ENCODE measurements around the gene RPL10A. TPM values are rescaled to one million over a fixed set of nuclear protein-coding genes. Genes with fewer than 3 reads are reported as not detected.
"Not testable (repeated sequence)": the region's sequence is repeated elsewhere in the genome, so short reads cannot be mapped to it uniquely, and the experiment has no call there.

RPL10A gene
- total RNA-seq, 1 donor from 2014 or later: 643 TPM

- intact Hi-C loops (cut with DNase I): no loop called here
- no peak for DNase-seq (ENCODE audit: low spot score in 2 of 2)
- no peak overlapping the region for H3K27ac ChIP-seq
- no peak overlapping the region for H3K4me3 ChIP-seq
- no peaks in the 10 kb centered on the region for H3K36me3 ChIP-seq
- H3K27me3 ChIP-seq: peaks cover 9% of the 10 kb centered on the region
- TF ChIP-seq CTCF (IDR thresholded peaks at IDR 0.05): no peak
- peaks cover 2 to 3% of the 10 kb centered on the region in 2 donors for H3K4me1 ChIP-seq
- no peaks in the 10 kb centered on the region for H3K9me3 ChIP-seq
Measured at GRCh38 chr6:35510916-35511561, 42.8 kb downstream of the RPL10A start.

GRCh38 chr6:35511562-35511941 is 43.4 kb downstream of the RPL10A start:
- DNase-seq (ENCODE audit: low spot score in 2 of 2): no peak
- Histone ChIP-seq H3K27me3 (peaks cover 7% of the 10 kb centered on the region), H3K36me3 (no peaks in the 10 kb centered on the region), H3K4me1 (peaks cover 2 to 3% of the 10 kb centered on the region in 2 donors), H3K9me3 (no peaks in the 10 kb centered on the region), H3K4me3 (peak overlapping the region in 1 of 2 donors; percentile 27), H3K27ac (no peak overlapping the region)
- TF ChIP-seq CTCF (IDR thresholded peaks at IDR 0.05): no peak
- intact Hi-C loops (cut with DNase I): no loop called here

- intact Hi-C loops (cut with DNase I): no loop called here
- H3K27ac ChIP-seq: no peak overlapping the region
- DNase-seq (ENCODE audit: low spot score in 2 of 2): no peak
- no peaks in the 10 kb centered on the region for H3K9me3 ChIP-seq
- peaks cover 2 to 3% of the 10 kb centered on the region in 2 donors for H3K4me1 ChIP-seq
- H3K27me3 ChIP-seq: peaks cover 7% of the 10 kb centered on the region
- TF ChIP-seq CTCF (IDR thresholded peaks at IDR 0.05): no peak
- no peaks in the 10 kb centered on the region for H3K36me3 ChIP-seq
- H3K4me3 ChIP-seq: peak overlapping the region in 1 of 2 donors; percentile 27
Measured at GRCh38 chr6:35512006-35512405, 43.8 kb downstream of the RPL10A start.

- H3K9me3 ChIP-seq: no peaks in the 10 kb centered on the region
- H3K27me3 ChIP-seq: peaks cover 7% of the 10 kb centered on the region
- H3K4me1 ChIP-seq: peaks cover 2 to 3% of the 10 kb centered on the region in 2 donors
- TF ChIP-seq CTCF (IDR thresholded peaks at IDR 0.05): no peak
- intact Hi-C loops (cut with DNase I): no loop called here
- peak within 1 kb of the TSS in 1 of 2 donors; percentile 27 for H3K4me3 ChIP-seq
- H3K27ac ChIP-seq: no peak within 1 kb of the TSS
- DNase-seq (ENCODE audit: low spot score in 2 of 2): no peak
- H3K36me3 ChIP-seq: no peaks in the 10 kb centered on the region
Measured at GRCh38 chr6:35512740-35513139, 44.5 kb downstream of the RPL10A start, which contains the start of gene TULP1. TULP1 (minus strand) TSS chr6:35512896; CDS start chr6:35512858, 38 bp downstream.

GRCh38 chr6:35514587-35514986 is 46.4 kb downstream of the RPL10A start:
- H3K4me1 ChIP-seq: peaks cover 2 to 3% of the 10 kb centered on the region in 2 donors
- peaks cover 7% of the 10 kb centered on the region for H3K27me3 ChIP-seq
- no peak overlapping the region for H3K4me3 ChIP-seq
- no peaks in the 10 kb centered on the region for H3K36me3 ChIP-seq
- no peak for DNase-seq (ENCODE audit: low spot score in 2 of 2)
- intact Hi-C loops (cut with DNase I): no loop called here
- no peaks in the 10 kb centered on the region for H3K9me3 ChIP-seq
- H3K27ac ChIP-seq: no peak overlapping the region
- no peak for TF ChIP-seq CTCF (IDR thresholded peaks at IDR 0.05)

GRCh38 chr6:35515939-35516338 is 47.7 kb downstream of the RPL10A start:
- intact Hi-C loops (cut with DNase I); H3K36me3 ChIP-seq; DNase-seq (ENCODE audit: low spot score in 2 of 2); H3K9me3 ChIP-seq; H3K27ac ChIP-seq; H3K4me1 ChIP-seq; H3K4me3 ChIP-seq; H3K27me3 ChIP-seq: not testable (repeated sequence)

Measured in ascending aorta (tissue), 2 donors.